Body of pancreas (tissue), 4 donors: ENCODE results near the gene CCDC175. TPM values are rescaled to one million over a fixed set of nuclear protein-coding genes. Genes with fewer than 3 reads are reported as not detected.
A peak's percentile ranks its signal among the peaks of the same experiment; 100 is the strongest.

Source experiments
- ATAC-seq: fragments of 150-250 bp; one replicate; pipeline ENCODE4 v1.9.1; 2016
- DNase-seq, 4 donors: peaks; one replicate each; pipeline ENCODE4 v3.0.0-alpha.2; 2019
- H3K27ac ChIP-seq, 4 donors: fragments of 200-600 bp; sonication (generic); 1 replicate in 3 of 4; 2 replicates in 1 of 4; pipeline versions ENCODE4 v1.5.1 to v1.6.1; 2016 to 2019; ENCODE audit warnings: mild to moderate bottlenecking in 1 of 4, mixed read lengths in 1 of 4, moderate library complexity in 1 of 4
- H3K27me3 ChIP-seq, 2 donors: fragments of 200-600 bp; sonication (generic); one replicate each; pipeline ENCODE4 v1.6.0; 2016; ENCODE audit warnings: mild to moderate bottlenecking in 1 of 2
- H3K36me3 ChIP-seq, 2 donors: fragments of 200-600 bp; sonication (generic); replicated peaks in 1 of 2; 2 replicates each; pipeline ENCODE4 v1.5.1; 2016; ENCODE audit warnings: low read depth in 2 of 2; ENCODE audit not compliant: insufficient read depth in 1 of 2
- H3K4me1 ChIP-seq: fragments of 200-600 bp; sonication (generic); one replicate; pipeline ENCODE4 v1.6.0; 2016
- H3K4me3 ChIP-seq, 2 donors: fragments of 200-600 bp; sonication (generic); 1 replicate in 1 of 2; 2 replicates in 1 of 2; pipeline ENCODE4 v1.5.1; 2016 to 2019
- H3K9me3 ChIP-seq, 3 donors: fragments of 200-600 bp; sonication (generic); 1 replicate in 2 of 3; 2 replicates in 1 of 3; pipeline ENCODE4 v1.5.1; 2016
- CTCF ChIP-seq, 7 experiments: fragments of 450-650 bp in 4 of 7; fragments of 200-600 bp in 3 of 7; sonication (generic) in 3 of 7; IDR thresholded peaks; one replicate each; pipeline ENCODE4 v1.5.1; 2016 to 2019; ENCODE audit warnings: antibody characterized with exemption in 7 of 7
- POLR2A ChIP-seq, 3 donors: fragments of 450-650 bp; IDR thresholded peaks; one replicate each; pipeline ENCODE4 v1.6.1; 2016; ENCODE audit warnings: antibody characterized with exemption in 3 of 3, mild to moderate bottlenecking in 2 of 3
- WGBS, 2 donors: methylation state at CpG; one replicate each; pipeline ENCODE4 v1.1.5; 2017; 5-methylcytosine and 5-hydroxymethylcytosine counted together
- intact Hi-C: fragments of 100-400 bp; cut with DNase I; formaldehyde crosslinking; loops from one replicate; pipeline ENCODE4 v1.15.1; 2023
- total RNA-seq, 2 donors: library from RNA; depleted of rRNA; stranded (reverse); fragments of >200 nt; gene quantifications; one replicate each; pipeline ENCODE4 v1.1.0, GENCODE V29; 2016

The CCDC175 gene
- total RNA-seq, 2 donors from 2014 or later: not detected

GRCh38 chr14:59600211-59600945, 23.8 kb upstream of the CCDC175 start:
- H3K27me3 ChIP-seq: no peaks in the 10 kb centered on the region
- ATAC-seq (no peak), DNase-seq (no peak)
- H3K4me3 ChIP-seq: no peak overlapping the region
- H3K27ac ChIP-seq: no peak overlapping the region
- no peaks in the 10 kb centered on the region for H3K36me3 ChIP-seq
- 71 to 82% methylated on average over 2 of the region's 2 CpGs for WGBS, 2 donors
- TF ChIP-seq CTCF (IDR thresholded peaks at IDR 0.05) (no peak), POLR2A (IDR thresholded peaks at IDR 0.05) (no peak)
- intact Hi-C loops: no loop called here
- no peaks in the 10 kb centered on the region for H3K4me1 ChIP-seq
- H3K9me3 ChIP-seq: no peaks in the 10 kb centered on the region

GRCh38 chr14:59595071-59595470, 18.5 kb upstream of the CCDC175 start:
- Histone ChIP-seq H3K27me3 (no peaks in the 10 kb centered on the region), H3K9me3 (no peaks in the 10 kb centered on the region), H3K27ac (no peak overlapping the region), H3K4me3 (no peak overlapping the region), H3K4me1 (no peaks in the 10 kb centered on the region), H3K36me3 (no peaks in the 10 kb centered on the region)
- no peak for TF ChIP-seq POLR2A (IDR thresholded peaks at IDR 0.05)
- no peak for TF ChIP-seq CTCF (IDR thresholded peaks at IDR 0.05)
- intact Hi-C loops: no loop called here
- DNase-seq (peak in 1 of 4 donors; percentile 21), ATAC-seq (no peak)
- 67 to 80% methylated on average over 6 of the region's 6 CpGs for whole genome bisulfite sequencing, 2 donors

- no peaks in the 10 kb centered on the region for H3K27me3 ChIP-seq
- no peak overlapping the region for H3K4me3 ChIP-seq
- WGBS, 2 donors: 77 to 83% methylated on average over 5 of the region's 5 CpGs
- TF ChIP-seq POLR2A (IDR thresholded peaks at IDR 0.05): no peak
- TF ChIP-seq CTCF (IDR thresholded peaks at IDR 0.05): no peak
- H3K36me3 ChIP-seq: no peaks in the 10 kb centered on the region
- intact Hi-C loops: no loop called here
- no peaks in the 10 kb centered on the region for H3K4me1 ChIP-seq
- H3K27ac ChIP-seq: no peak overlapping the region
- H3K9me3 ChIP-seq: no peaks in the 10 kb centered on the region
- no peak for DNase-seq
- no peak for ATAC-seq
Measured at GRCh38 chr14:59591641-59592370, 15.2 kb upstream of the CCDC175 start.

- TF ChIP-seq POLR2A (IDR thresholded peaks at IDR 0.05) (no peak), CTCF (IDR thresholded peaks at IDR 0.05) (no peak)
- intact Hi-C loops: no loop called here
- Histone ChIP-seq H3K36me3 (no peaks in the 10 kb centered on the region), H3K27me3 (no peaks in the 10 kb centered on the region), H3K4me1 (no peaks in the 10 kb centered on the region), H3K27ac (no peak overlapping the region), H3K4me3 (no peak overlapping the region), H3K9me3 (no peaks in the 10 kb centered on the region)
- 70 to 77% methylated on average over 3 of the region's 3 CpGs for WGBS, 2 donors
- DNase-seq (no peak), ATAC-seq (no peak)
Measured at GRCh38 chr14:59588101-59588500, 11.5 kb upstream of the CCDC175 start.
